HepG2 (cell line): ENCODE results near the gene ANKRD11. TPM values are rescaled to one million over a fixed set of nuclear protein-coding genes. Genes with fewer than 3 reads are reported as not detected.

Source experiments
- ATAC-seq: fragments of 200-7000 bp; cut with Tn5 transposase; 3 replicates; pipeline ENCODE4 v1.9.1; 2020; ENCODE audit warnings: mild to moderate bottlenecking, moderate library complexity
- BruUV-seq: library from RNA; stranded (reverse); fragments of 400-500 nt; replicated peaks from 2 replicates; lab custom pipeline; 2021; lab: Mats Ljungman, UMichigan
- CTCF ChIA-PET: fragments of 300-600 bp; formaldehyde crosslinking; extraction: SDS; loops from one replicate; lab custom pipeline; 2021; ENCODE audit warnings: low total read pairs, inconsistent platforms, low intra/inter-chr PET ratio; lab: Yijun Ruan, JAX
- POLR2A ChIA-PET: fragments of 350-600 bp; sonication (Branson Sonifier 250); formaldehyde crosslinking; loops from one replicate; lab custom pipeline; 2020; ENCODE audit warnings: antibody characterized with exemption, inconsistent platforms; lab: Yijun Ruan, JAX
- DNase-seq: peaks from one replicate; pipeline ENCODE4 v3.0.0-alpha.2; 2015; ENCODE audit warnings: low spot score
- FAIRE-seq: peaks from 3 replicates; lab custom pipeline; 2011; peaks lifted over from hg19 to GRCh38; lab: Jason Lieb, UNC
- H2AFZ ChIP-seq: one replicate; pipeline ENCODE4 v1.6.1; 2011; ENCODE audit warnings: low read length, inconsistent platforms
- H3K27ac ChIP-seq: fragments of 300-600 bp; 3 replicates; pipeline ENCODE4 v1.8.0; 2011; ENCODE audit warnings: mixed run types, mild to moderate bottlenecking, mixed read lengths, low read length, inconsistent platforms; ENCODE audit not compliant: insufficient read depth; ENCODE audit errors: extremely low read length
- H3K27me3 ChIP-seq, 2 experiments: fragments of 200-600 bp in 1 of 2; 2 replicates in 1 of 2; 3 replicates in 1 of 2; pipeline versions ENCODE4 v1.6.0 to v1.8.0; 2011; ENCODE audit warnings: low read length in 2 of 2, mild to moderate bottlenecking in 2 of 2, moderate library complexity in 2 of 2, inconsistent platforms in 1 of 2; ENCODE audit not compliant: insufficient read depth in 2 of 2, control insufficient read depth in 1 of 2
- H3K36me3 ChIP-seq, 2 experiments: fragments of 200-600 bp in 1 of 2; replicated peaks in 1 of 2; 2 replicates in 1 of 2; 3 replicates in 1 of 2; pipeline versions ENCODE4 v1.5.1 to v1.8.0; 2011; ENCODE audit warnings: low read length in 2 of 2, inconsistent platforms in 1 of 2; ENCODE audit not compliant: insufficient read depth in 2 of 2, control insufficient read depth in 1 of 2
- H3K4me1 ChIP-seq: 2 replicates; pipeline ENCODE4 v1.5.1; 2012; ENCODE audit warnings: low read length, inconsistent platforms; ENCODE audit not compliant: insufficient read depth
- H3K4me2 ChIP-seq: 2 replicates; pipeline ENCODE4 v1.6.0; 2011; ENCODE audit warnings: low read depth, low read length, inconsistent platforms
- H3K4me3 ChIP-seq, 3 experiments: fragments of 200-600 bp in 1 of 3; sonication (generic), shearing (Covaris generic) in 1 of 3; replicated peaks in 1 of 3; 2 replicates each; pipeline ENCODE4 v1.5.1; 2011 to 2016; ENCODE audit warnings: low read length in 3 of 3, inconsistent platforms in 2 of 3, low read depth in 2 of 3, mild to moderate bottlenecking in 2 of 3, control low read depth in 1 of 3, mixed read lengths in 1 of 3; ENCODE audit not compliant: insufficient read depth in 1 of 3
- H3K79me2 ChIP-seq: one replicate; pipeline ENCODE4 v1.6.1; 2011; ENCODE audit warnings: low read length, inconsistent platforms; ENCODE audit not compliant: insufficient read depth
- H3K9ac ChIP-seq: 2 replicates; pipeline ENCODE4 v1.6.0; 2011; ENCODE audit warnings: mild to moderate bottlenecking, low read depth, low read length, inconsistent platforms; ENCODE audit not compliant: insufficient read depth
- H3K9me3 ChIP-seq: 2 replicates; pipeline ENCODE4 v1.5.1; 2012; ENCODE audit warnings: mild to moderate bottlenecking, low read length
- H4K20me1 ChIP-seq: 2 replicates; pipeline ENCODE4 v1.6.0; 2011; ENCODE audit warnings: inconsistent platforms, mild to moderate bottlenecking, low read length, moderate library complexity; ENCODE audit not compliant: insufficient read depth
- ATM ChIP-seq: fragments of 450-650 bp; IDR thresholded peaks from 2 replicates; pipeline ENCODE4 v1.7.1; 2017; ENCODE audit warnings: mild to moderate bottlenecking, borderline replicate concordance
- FOXK1 ChIP-seq: sonication (generic); formaldehyde crosslinking; IDR thresholded peaks from 2 replicates; pipeline ENCODE4 v1.4.0; 2020; ENCODE audit warnings: low read depth, missing genetic modification reagents, borderline replicate concordance
- IRF9 ChIP-seq: sonication (generic); formaldehyde crosslinking; IDR thresholded peaks from 2 replicates; pipeline ENCODE4 v1.8.0; 2022; ENCODE audit warnings: missing genetic modification reagents, mild to moderate bottlenecking, borderline replicate concordance
- MAFG ChIP-seq: sonication (generic); formaldehyde crosslinking; IDR thresholded peaks from 2 replicates; pipeline ENCODE4 v1.5.1; 2020; ENCODE audit warnings: mild to moderate bottlenecking, missing genetic modification reagents
- NCOA5 ChIP-seq: sonication (generic); formaldehyde crosslinking; IDR thresholded peaks from 2 replicates; pipeline ENCODE4 v1.4.0; 2020; ENCODE audit warnings: missing genetic modification reagents
- RBM22 ChIP-seq: fragments of 200-400 bp; formaldehyde crosslinking; optimal IDR thresholded peaks from 2 replicates; pipeline ENCODE3; 2017; ENCODE audit warnings: mild to moderate bottlenecking, low read length, moderate library complexity
- TOPORS ChIP-seq: sonication (generic); formaldehyde crosslinking; IDR thresholded peaks from 2 replicates; pipeline ENCODE4 v1.8.0; 2023; ENCODE audit warnings: mild to moderate bottlenecking, missing genetic modification reagents
- ZBTB38 ChIP-seq: sonication (generic); formaldehyde crosslinking; IDR thresholded peaks from 2 replicates; pipeline ENCODE4 v1.5.1; 2020; ENCODE audit warnings: mild to moderate bottlenecking, missing genetic modification reagents
- ZC3H13 ChIP-seq: sonication (generic); formaldehyde crosslinking; IDR thresholded peaks from 2 replicates; pipeline ENCODE4 v1.8.1; 2023; ENCODE audit warnings: mild to moderate bottlenecking, missing genetic modification reagents, moderate library complexity
- ZNF101 ChIP-seq: sonication (generic); formaldehyde crosslinking; IDR thresholded peaks from 2 replicates; pipeline ENCODE4 v1.4.0; 2020; ENCODE audit warnings: mild to moderate bottlenecking, low read depth, missing genetic modification reagents, borderline replicate concordance
- ZNF24 ChIP-seq: fragments of 450-650 bp; IDR thresholded peaks from 2 replicates; pipeline ENCODE4 v1.6.1; 2017; ENCODE audit warnings: antibody characterized with exemption, mild to moderate bottlenecking
- ZNF549 ChIP-seq: sonication (generic); formaldehyde crosslinking; IDR thresholded peaks from 2 replicates; pipeline ENCODE4 v1.5.0; 2020; ENCODE audit warnings: missing genetic modification reagents
- ZNF567 ChIP-seq: sonication (generic); formaldehyde crosslinking; IDR thresholded peaks from 2 replicates; pipeline ENCODE4 v1.8.1; 2023; ENCODE audit warnings: mild to moderate bottlenecking, missing genetic modification reagents, borderline replicate concordance
- ZNF629 ChIP-seq: sonication (generic); formaldehyde crosslinking; conservative IDR thresholded peaks from 2 replicates; pipeline ENCODE4 v1.5.0; 2020; ENCODE audit warnings: missing genetic modification reagents
- WGBS: methylation state at CpG from one replicate; pipeline ENCODE4 v1.1.6; 2017; ENCODE audit warnings: low lambda C conversion rate; 5-methylcytosine and 5-hydroxymethylcytosine counted together
- in situ Hi-C: cut with HindIII; loops from 2 replicates; pipeline ENCODE4 v1.10.0; 2017; ENCODE audit warnings: low pct_unique_long_range_greater_than_20kb; ENCODE audit not compliant: extremely low pct_ligation_motif_present
- intact Hi-C: fragments of 100-400 bp; cut with micrococcal nuclease; formaldehyde crosslinking; loops from one replicate; pipeline ENCODE4 v1.10.0; 2022; ENCODE audit not compliant: unreplicated experiment
- polyA plus RNA-seq, 8 experiments: library from polyadenylated mRNA; depleted of rRNA in 3 of 8; stranded (reverse) in 7 of 8; unstranded in 1 of 8; fragments of >200 nt; fragmentation: Illumina TruSeq in 4 of 8; extraction: Trizol in 4 of 8; gene quantifications; 2 replicates each; pipeline versions ENCODE4 v1.2.1 to v1.2.3, GENCODE V29; 2011 to 2016; ENCODE audit warnings: low read depth in 4 of 8, missing spikeins in 1 of 8, mixed read lengths in 1 of 8; ENCODE audit not compliant: insufficient read depth in 1 of 8
- total RNA-seq, 5 experiments: library from RNA; depleted of rRNA; stranded (reverse); fragments of >200 nt; fragmentation: Illumina TruSeq; extraction: Trizol; gene quantifications; 2 replicates each; pipeline ENCODE4 v1.2.3, GENCODE V29; 2016; ENCODE audit warnings: low read depth in 1 of 5
- TF ChIP-seq, protein P1 (sequence below): sonication (generic); formaldehyde crosslinking; IDR thresholded peaks from 2 replicates; pipeline ENCODE4 v1.4.0; 2020; ENCODE audit warnings: missing genetic modification reagents
- TF ChIP-seq, protein P2 (sequence below): sonication (generic); formaldehyde crosslinking; IDR thresholded peaks from 2 replicates; pipeline ENCODE4 v1.5.1; 2020; ENCODE audit warnings: mild to moderate bottlenecking, missing genetic modification reagents, moderate library complexity

The ANKRD11 gene
- total and polyA plus RNA-seq, 2 of the 13 experiments (the other 11 are each of a cell fraction or from before 2014, with no cell fraction given), result 21.4 to 38.4 TPM

DNA sequence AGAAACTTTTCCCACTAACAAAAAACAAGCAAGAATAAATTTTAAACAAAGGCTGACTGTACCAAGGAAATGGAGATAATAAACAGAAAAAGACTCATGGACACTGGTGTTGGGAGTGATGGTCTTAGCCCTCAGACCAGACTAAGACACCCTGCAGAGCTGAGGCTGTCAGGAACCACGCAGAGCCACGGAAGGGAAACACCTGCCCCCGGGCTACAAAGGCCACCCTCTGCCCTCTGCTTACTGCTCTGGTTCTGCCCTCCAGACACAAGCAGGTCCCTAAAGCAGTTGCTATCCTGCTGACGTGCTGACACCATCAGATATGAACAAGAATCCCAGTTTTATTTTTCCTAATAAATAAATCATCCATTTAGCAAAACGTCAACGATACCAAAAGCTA is 80.0 kb downstream of the ANKRD11 start (continued):
- TF ChIP-seq MAFG (CRISPR knock-in tag), result no peak
- TF ChIP-seq IRF9, result no peak
- TF ChIP-seq TOPORS (CRISPR knock-in tag), result no peak
- TF ChIP-seq, protein P1, sequence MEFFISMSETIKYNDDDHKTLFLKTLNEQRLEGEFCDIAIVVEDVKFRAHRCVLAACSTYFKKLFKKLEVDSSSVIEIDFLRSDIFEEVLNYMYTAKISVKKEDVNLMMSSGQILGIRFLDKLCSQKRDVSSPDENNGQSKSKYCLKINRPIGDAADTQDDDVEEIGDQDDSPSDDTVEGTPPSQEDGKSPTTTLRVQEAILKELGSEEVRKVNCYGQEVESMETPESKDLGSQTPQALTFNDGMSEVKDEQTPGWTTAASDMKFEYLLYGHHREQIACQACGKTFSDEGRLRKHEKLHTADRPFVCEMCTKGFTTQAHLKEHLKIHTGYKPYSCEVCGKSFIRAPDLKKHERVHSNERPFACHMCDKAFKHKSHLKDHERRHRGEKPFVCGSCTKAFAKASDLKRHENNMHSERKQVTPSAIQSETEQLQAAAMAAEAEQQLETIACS (CRISPR knock-in tag), result no peak
- no peak for TF ChIP-seq ZNF24
- no peak for TF ChIP-seq ZNF101 (CRISPR knock-in tag)
- no peak for TF ChIP-seq ATM
- TF ChIP-seq ZNF567, result no peak
- no peak for TF ChIP-seq ZC3H13 (CRISPR knock-in tag)
- TF ChIP-seq, all 625 proteins: peak for 0

DNA sequence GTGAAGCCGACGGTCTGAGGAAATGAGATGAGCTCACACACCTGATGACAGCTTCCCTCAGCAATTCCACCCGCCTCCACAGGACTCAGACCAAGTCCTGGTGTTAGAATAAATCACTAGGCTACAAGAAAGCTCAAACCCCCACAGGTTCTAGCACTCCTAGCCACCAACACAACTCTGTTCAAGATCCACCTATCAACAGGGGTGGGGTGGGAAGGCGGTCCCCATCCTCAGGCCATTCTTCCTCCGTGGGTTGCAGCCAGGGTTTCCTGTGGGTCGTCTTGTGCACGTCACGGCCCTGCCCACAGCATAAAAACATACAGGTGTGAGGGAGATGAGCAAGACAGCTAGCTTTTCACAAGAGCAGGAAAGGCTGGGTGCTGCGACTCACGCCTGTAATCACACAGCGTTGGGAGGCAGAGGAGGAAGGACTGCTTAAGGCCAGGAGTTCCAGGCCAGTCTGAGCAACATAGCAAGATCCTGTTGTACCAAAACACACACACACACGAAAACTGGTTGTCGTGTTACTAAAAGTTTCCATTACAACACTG is 81.1 kb downstream of the ANKRD11 start:
- no peaks in the 10 kb centered on the region for H3K27me3 ChIP-seq
- no peak overlapping the region for H3K4me2 ChIP-seq
- POLR2A ChIA-PET, result no interaction called here
- TF ChIP-seq ZBTB38 (CRISPR knock-in tag) (0 out of 2 replicates have a peak, but pooled peaks have one; percentile 28), RBM22 (peak; percentile 56), ZNF549 (CRISPR knock-in tag) (no peak), FOXK1 (no peak), ZNF629 (no peak), NCOA5 (no peak)
- TF ChIP-seq, protein P2, sequence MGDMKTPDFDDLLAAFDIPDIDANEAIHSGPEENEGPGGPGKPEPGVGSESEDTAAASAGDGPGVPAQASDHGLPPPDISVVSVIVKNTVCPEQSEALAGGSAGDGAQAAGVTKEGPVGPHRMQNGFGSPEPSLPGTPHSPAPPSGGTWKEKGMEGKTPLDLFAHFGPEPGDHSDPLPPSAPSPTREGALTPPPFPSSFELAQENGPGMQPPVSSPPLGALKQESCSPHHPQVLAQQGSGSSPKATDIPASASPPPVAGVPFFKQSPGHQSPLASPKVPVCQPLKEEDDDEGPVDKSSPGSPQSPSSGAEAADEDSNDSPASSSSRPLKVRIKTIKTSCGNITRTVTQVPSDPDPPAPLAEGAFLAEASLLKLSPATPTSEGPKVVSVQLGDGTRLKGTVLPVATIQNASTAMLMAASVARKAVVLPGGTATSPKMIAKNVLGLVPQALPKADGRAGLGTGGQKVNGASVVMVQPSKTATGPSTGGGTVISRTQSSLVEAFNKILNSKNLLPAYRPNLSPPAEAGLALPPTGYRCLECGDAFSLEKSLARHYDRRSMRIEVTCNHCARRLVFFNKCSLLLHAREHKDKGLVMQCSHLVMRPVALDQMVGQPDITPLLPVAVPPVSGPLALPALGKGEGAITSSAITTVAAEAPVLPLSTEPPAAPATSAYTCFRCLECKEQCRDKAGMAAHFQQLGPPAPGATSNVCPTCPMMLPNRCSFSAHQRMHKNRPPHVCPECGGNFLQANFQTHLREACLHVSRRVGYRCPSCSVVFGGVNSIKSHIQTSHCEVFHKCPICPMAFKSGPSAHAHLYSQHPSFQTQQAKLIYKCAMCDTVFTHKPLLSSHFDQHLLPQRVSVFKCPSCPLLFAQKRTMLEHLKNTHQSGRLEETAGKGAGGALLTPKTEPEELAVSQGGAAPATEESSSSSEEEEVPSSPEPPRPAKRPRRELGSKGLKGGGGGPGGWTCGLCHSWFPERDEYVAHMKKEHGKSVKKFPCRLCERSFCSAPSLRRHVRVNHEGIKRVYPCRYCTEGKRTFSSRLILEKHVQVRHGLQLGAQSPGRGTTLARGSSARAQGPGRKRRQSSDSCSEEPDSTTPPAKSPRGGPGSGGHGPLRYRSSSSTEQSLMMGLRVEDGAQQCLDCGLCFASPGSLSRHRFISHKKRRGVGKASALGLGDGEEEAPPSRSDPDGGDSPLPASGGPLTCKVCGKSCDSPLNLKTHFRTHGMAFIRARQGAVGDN (CRISPR knock-in tag), result peak; percentile 26; the same call in 1 of the 2 replicates
- ATAC-seq, result no peak
- in situ Hi-C loops (no loop called here), intact Hi-C loops (no loop called here)
- DNase-seq, result no peak
- FAIRE-seq, result no peak
- H3K79me2 ChIP-seq, result peaks cover 96% of the 10 kb centered on the region
- CTCF ChIA-PET, result no interaction called here
- peak overlapping the region; percentile 23 for H3K27ac ChIP-seq
- H3K9ac ChIP-seq, result no peak overlapping the region
- H4K20me1 ChIP-seq, result peaks cover 98% of the 10 kb centered on the region
- no peaks in the 10 kb centered on the region for H3K9me3 ChIP-seq
- no peak overlapping the region for H2AFZ ChIP-seq
- H3K4me1 ChIP-seq, result peaks cover 99% of the 10 kb centered on the region
- no TSS peak for BruUV-seq
- WGBS, result 89% methylated on average over 13 of the region's 13 CpGs
- peaks cover 5 to 10% of the 10 kb centered on the region in 2 experiments; a peak in 3 of 5 replicates for H3K36me3 ChIP-seq
- H3K4me3 ChIP-seq, result no peak overlapping the region
